ENCODE data around the gene APLP2. TPM values are rescaled to one million over a fixed set of nuclear protein-coding genes. Genes with fewer than 3 reads are reported as not detected.

Gene APLP2
- total and polyA plus RNA-seq, 10 donors = 47.4 to 248 (median 181) TPM

DNA sequence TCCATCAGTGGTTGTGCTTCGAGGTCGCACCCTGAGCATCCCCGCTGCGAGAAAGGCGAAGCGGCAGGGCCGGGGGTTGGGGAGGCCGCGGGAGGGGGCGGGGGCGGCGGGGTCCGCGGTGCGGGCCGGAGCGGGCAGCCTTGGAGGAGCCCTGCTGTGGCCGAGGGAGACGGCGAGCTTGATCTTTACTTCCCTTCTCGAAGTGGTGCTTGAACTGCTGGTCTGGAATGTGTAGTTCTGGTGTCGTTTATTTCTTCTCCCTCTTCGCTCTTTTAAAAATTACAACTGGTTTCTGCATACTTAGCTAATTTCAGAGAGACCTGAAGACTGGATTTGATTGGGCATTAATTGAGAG is 1.1 kb downstream of the APLP2 start:
- intact Hi-C loops (cut with DNase I; ENCODE audit: low total_unique reads) = loop anchor here (10.0 kb wide), 1 partner anchor 54 kb away; no protein-coding TSS in a partner anchor
- Histone ChIP-seq H3K36me3 (no peaks in the 10 kb centered on the region), H3K4me1 (peaks cover 17 to 58% (median 30%) of the 10 kb centered on the region in 6 donors), H3K27ac (peak overlapping the region; percentile 88 to 96 (median 94)), H3K9me3 (no peaks in the 10 kb centered on the region), H3K27me3 (replicated peaks in 1 of 7) (no peaks in the 10 kb centered on the region), H3K4me3 (peak overlapping the region; percentile 65 to 91 (median 71))
- 0 to 2% (median 2%) methylated on average over 16 to 23 of the region's 23 CpGs for WGBS, 5 donors
- TF ChIP-seq POLR2AphosphoS5 (IDR thresholded peaks at IDR 0.05) (no peak), POLR2A (IDR thresholded peaks at IDR 0.05) (no peak)
- TF ChIP-seq, protein P1, sequence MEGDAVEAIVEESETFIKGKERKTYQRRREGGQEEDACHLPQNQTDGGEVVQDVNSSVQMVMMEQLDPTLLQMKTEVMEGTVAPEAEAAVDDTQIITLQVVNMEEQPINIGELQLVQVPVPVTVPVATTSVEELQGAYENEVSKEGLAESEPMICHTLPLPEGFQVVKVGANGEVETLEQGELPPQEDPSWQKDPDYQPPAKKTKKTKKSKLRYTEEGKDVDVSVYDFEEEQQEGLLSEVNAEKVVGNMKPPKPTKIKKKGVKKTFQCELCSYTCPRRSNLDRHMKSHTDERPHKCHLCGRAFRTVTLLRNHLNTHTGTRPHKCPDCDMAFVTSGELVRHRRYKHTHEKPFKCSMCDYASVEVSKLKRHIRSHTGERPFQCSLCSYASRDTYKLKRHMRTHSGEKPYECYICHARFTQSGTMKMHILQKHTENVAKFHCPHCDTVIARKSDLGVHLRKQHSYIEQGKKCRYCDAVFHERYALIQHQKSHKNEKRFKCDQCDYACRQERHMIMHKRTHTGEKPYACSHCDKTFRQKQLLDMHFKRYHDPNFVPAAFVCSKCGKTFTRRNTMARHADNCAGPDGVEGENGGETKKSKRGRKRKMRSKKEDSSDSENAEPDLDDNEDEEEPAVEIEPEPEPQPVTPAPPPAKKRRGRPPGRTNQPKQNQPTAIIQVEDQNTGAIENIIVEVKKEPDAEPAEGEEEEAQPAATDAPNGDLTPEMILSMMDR (IDR thresholded peaks at IDR 0.05 in 8 of 11, conservative IDR thresholded peaks at IDR 0.05 in 3 of 11) = no peak
- DNase-seq = peak; percentile 86

DNA sequence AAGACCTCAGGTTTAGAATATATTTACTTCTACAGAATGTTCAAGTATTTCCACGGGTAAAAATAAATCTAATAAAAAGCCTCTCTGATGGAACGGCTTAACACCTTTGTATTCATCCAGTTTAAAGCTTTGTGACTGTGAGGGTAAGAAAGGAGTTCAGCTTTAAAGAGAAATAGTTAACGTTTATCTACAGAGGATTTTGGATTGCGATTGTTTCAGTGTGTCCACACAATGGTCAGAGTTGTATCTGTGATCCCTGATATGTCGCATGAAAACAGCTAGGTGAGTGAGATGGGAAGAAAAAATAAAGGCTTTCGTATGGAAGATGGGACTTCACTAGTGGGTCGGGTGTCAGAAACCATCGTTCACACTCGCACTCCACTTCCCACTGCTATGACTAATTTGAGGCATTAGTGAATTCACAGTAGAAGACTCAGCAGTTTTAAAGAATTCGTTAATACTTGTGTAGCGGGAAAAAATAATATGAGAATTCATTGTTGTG is 1.6 kb downstream of the APLP2 start:
- intact Hi-C loops (cut with DNase I; ENCODE audit: low total_unique reads) = loop anchor here (10.0 kb wide), 1 partner anchor 54 kb away; no protein-coding TSS in a partner anchor

DNA sequence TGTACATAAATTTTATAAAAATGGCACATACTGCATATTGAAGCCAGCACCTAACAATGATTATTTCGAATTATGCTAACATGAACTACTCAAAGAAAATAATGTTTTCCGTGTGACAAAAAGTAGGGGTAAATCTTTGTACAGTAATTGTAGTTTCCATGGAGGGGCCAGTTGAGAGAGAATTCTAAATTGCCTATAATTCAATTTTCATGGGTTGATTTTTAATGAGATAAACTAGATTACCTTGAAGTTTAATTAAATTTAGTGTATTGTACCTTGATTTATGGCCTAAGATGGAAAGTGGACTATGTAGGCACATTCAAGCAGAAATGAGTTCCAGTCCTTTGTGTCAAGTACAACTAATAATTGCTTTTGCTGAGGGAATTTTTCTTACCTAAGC is 5.0 kb downstream of the APLP2 start:
- Histone ChIP-seq H3K36me3 (no peaks in the 10 kb centered on the region), H3K9me3 (no peaks in the 10 kb centered on the region), H3K27me3 (replicated peaks in 1 of 7) (no peaks in the 10 kb centered on the region), H3K4me3 (no peak overlapping the region), H3K27ac (no peak overlapping the region), H3K4me1 (peaks cover 11 to 85% (median 25%) of the 10 kb centered on the region in 6 donors)
- intact Hi-C loops (cut with DNase I; ENCODE audit: low total_unique reads) = loop anchor here (10.0 kb wide), 1 partner anchor 50 kb away; no protein-coding TSS in a partner anchor
- TF ChIP-seq, protein P1 (IDR thresholded peaks at IDR 0.05 in 8 of 11, conservative IDR thresholded peaks at IDR 0.05 in 3 of 11) = no peak
- no peak for TF ChIP-seq POLR2AphosphoS5 (IDR thresholded peaks at IDR 0.05)
- no peak for TF ChIP-seq POLR2A (IDR thresholded peaks at IDR 0.05)
- 93 to 99% (median 98%) methylated on average over 2 of the region's 2 CpGs for WGBS, 5 donors
- DNase-seq = no peak

More for the DNA sequence above, 1.6 kb downstream of the APLP2 start:
- Histone ChIP-seq H3K27me3 (replicated peaks in 1 of 7) (no peaks in the 10 kb centered on the region), H3K9me3 (no peaks in the 10 kb centered on the region), H3K27ac (peak overlapping the region in 5 of 8 donors; percentile 91 to 96 (median 95)), H3K36me3 (no peaks in the 10 kb centered on the region), H3K4me3 (peak overlapping the region in 7 of 8 donors; percentile 65 to 91 (median 73)), H3K4me1 (peaks cover 17 to 62% (median 30%) of the 10 kb centered on the region in 6 donors)
- WGBS, 5 donors = 37 to 55% (median 46%) methylated on average over 11 of the region's 11 CpGs
- TF ChIP-seq POLR2AphosphoS5 (IDR thresholded peaks at IDR 0.05) (no peak), POLR2A (IDR thresholded peaks at IDR 0.05) (no peak)
- TF ChIP-seq, protein P1 (IDR thresholded peaks at IDR 0.05 in 8 of 11, conservative IDR thresholded peaks at IDR 0.05 in 3 of 11) = no peak
- DNase-seq = no peak

DNA sequence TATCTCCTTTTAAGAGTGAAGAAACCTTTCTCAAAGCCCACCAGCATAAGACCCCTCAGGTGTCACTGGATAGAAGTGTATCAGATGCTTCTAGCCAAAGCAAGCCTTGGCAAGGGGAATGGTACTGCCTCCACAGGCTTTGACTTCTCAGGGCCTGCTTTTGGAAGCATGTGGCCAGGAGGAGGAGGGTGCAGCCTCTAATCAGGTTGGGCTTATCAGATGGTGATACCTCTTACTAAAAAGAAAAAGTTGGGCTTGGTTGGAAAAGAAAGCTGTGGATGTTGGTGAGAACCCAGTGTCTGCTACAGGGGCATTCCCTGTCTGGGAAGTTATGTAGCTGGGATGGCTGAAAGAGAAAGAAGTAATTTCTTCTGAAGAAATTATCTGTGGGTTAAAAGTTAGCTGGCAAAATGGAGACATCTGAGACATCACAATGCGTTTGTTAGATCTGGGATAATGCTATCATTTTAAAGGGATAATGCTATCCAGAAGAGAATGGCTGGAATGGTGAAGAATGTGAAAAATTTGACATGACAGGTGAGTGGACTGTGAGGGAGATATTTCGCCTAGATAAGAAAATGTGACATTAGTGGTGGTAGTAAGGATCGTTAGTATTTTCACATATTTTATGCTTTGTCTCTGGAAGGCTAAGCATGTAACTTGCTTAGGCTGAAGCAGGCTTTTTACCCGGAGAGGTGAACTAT is 7.2 kb downstream of the APLP2 start:
- H3K4me1 ChIP-seq = peaks cover 2 to 76% (median 13%) of the 10 kb centered on the region in 6 donors
- H3K27me3 ChIP-seq (replicated peaks in 1 of 7) = no peaks in the 10 kb centered on the region
- WGBS, 5 donors = 82 to 88% (median 84%) methylated on average over 4 of the region's 4 CpGs
- no peaks in the 10 kb centered on the region for H3K36me3 ChIP-seq
- DNase-seq = no peak
- H3K9me3 ChIP-seq = no peaks in the 10 kb centered on the region
- no peak overlapping the region for H3K4me3 ChIP-seq
- intact Hi-C loops (cut with DNase I; ENCODE audit: low total_unique reads) = loop anchor here (10.0 kb wide), 1 partner anchor 48 kb away; no protein-coding TSS in a partner anchor
- TF ChIP-seq, protein P1 (IDR thresholded peaks at IDR 0.05 in 8 of 11, conservative IDR thresholded peaks at IDR 0.05 in 3 of 11) = no peak
- TF ChIP-seq POLR2AphosphoS5 (IDR thresholded peaks at IDR 0.05) (no peak), POLR2A (IDR thresholded peaks at IDR 0.05) (no peak)
- no peak overlapping the region for H3K27ac ChIP-seq
